Measurements from ENCODE around the gene PVALB.

Gene PVALB

GRCh38 chr22:36860821-36861659 is 44.2 kb upstream of the PVALB start, which contains the start of gene NCF4:
Gene NCF4, plus strand, starts transcription at chr22:36861006. Its CDS starts 166 bp downstream, at chr22:36861172.
- peak; percentile 96 for DNase-seq (ENCODE audit: low read depth)
- peak within 1 kb of the TSS; percentile 69 for H3K4me3 ChIP-seq (ENCODE audit: low read depth, low read length)
- TF ChIP-seq, protein P1, sequence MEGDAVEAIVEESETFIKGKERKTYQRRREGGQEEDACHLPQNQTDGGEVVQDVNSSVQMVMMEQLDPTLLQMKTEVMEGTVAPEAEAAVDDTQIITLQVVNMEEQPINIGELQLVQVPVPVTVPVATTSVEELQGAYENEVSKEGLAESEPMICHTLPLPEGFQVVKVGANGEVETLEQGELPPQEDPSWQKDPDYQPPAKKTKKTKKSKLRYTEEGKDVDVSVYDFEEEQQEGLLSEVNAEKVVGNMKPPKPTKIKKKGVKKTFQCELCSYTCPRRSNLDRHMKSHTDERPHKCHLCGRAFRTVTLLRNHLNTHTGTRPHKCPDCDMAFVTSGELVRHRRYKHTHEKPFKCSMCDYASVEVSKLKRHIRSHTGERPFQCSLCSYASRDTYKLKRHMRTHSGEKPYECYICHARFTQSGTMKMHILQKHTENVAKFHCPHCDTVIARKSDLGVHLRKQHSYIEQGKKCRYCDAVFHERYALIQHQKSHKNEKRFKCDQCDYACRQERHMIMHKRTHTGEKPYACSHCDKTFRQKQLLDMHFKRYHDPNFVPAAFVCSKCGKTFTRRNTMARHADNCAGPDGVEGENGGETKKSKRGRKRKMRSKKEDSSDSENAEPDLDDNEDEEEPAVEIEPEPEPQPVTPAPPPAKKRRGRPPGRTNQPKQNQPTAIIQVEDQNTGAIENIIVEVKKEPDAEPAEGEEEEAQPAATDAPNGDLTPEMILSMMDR (IDR thresholded peaks at IDR 0.05; ENCODE audit: insufficient read depth, low read depth, low read length, missing control alignments), result no peak

DNA sequence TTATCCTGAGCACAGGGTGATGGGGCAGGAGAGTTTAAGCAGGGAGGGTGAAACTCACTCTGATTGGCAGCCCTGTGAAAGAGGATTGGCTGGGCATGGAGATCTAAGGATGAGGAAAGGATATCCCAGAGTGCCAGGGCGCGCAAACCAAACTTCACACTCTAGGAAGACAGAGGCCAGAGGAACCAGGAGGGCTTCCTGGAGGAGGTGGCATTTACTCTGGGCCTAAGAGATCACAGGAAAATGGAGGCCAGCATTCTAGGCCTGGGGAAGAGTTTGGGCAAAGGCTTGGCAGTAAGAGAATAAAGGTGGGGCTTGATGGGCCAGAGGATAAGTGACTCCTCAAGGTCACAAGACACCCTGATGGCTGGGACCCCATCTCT is 43.6 kb upstream of the PVALB start:
- DNase-seq (ENCODE audit: low read depth), result no peak
- H3K4me3 ChIP-seq (ENCODE audit: low read depth, low read length), result peak overlapping the region; percentile 69
- TF ChIP-seq, protein P1 (IDR thresholded peaks at IDR 0.05; ENCODE audit: insufficient read depth, low read depth, low read length, missing control alignments), result no peak

DNA sequence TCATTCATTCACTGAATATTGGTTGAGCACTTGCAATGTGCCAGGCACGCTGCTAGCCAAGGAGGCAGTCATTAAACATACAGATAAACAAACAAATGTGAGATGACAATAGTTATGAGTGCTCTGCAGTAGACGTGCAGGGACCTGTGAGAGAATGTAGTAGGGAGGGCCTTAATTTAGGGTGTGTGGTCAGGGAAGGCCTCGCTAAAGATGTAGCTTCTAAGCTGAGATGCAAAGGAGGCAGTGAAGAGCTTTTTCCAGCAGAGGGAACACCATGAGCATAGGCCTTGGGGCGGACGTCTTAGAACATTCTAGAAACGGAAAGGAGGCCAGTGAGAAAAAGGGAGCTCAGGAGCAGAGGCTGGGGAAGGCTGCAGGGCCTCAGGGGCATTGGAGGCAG is 43.2 kb upstream of the PVALB start:
- peak overlapping the region; percentile 69; the same call in 1 of the 2 replicates for H3K4me3 ChIP-seq (ENCODE audit: low read depth, low read length)
- peak; percentile 34 for DNase-seq (ENCODE audit: low read depth)
- TF ChIP-seq, protein P1 (IDR thresholded peaks at IDR 0.05; ENCODE audit: insufficient read depth, low read depth, low read length, missing control alignments), result no peak

DNA sequence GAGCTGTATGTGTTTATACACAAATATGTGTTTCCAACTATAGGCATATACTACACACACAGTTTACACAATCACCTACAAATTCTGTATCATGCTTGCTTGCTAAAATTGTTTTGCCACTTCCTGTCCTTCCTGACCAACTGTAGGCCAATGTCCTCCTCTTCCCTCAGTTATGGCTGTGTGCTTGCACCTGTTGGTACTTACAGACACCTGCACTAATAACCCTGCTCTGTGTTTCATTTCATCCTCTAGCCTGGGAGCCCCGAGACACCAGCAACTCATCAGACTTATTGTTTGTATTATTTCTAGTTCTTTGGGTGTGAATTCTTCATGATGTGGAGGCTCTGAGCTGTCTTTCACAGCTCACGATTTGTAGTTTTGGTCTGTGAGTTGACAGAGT is 42.1 kb upstream of the PVALB start:
- DNase-seq (ENCODE audit: low read depth), result no peak
- H3K4me3 ChIP-seq (ENCODE audit: low read depth, low read length), result no peak overlapping the region
- TF ChIP-seq, protein P1 (IDR thresholded peaks at IDR 0.05; ENCODE audit: insufficient read depth, low read depth, low read length, missing control alignments), result no peak

DNA sequence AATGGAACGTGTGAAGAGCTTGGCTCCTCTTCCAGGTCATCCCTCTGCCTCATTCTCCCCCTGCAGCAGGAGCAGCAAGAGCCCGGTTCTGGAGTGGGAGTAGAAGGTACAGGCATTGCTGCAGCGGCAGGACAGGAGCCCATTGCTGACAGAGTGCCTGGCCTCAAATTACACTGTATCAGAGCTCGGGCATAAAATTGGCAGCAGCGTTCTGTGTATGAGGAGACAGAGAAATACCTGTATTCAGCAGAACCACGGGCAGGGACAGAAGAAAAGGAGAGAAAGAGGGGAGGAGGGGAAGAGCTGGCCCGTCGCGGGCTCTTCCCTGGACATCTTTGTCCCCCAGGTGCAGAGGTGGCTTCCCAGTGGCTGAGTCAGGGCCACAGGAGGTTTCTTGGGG is 41.3 kb upstream of the PVALB start:
- H3K4me3 ChIP-seq (ENCODE audit: low read depth, low read length), result no peak overlapping the region
- no peak for DNase-seq (ENCODE audit: low read depth)
- TF ChIP-seq, protein P1 (IDR thresholded peaks at IDR 0.05; ENCODE audit: insufficient read depth, low read depth, low read length, missing control alignments), result no peak

DNA sequence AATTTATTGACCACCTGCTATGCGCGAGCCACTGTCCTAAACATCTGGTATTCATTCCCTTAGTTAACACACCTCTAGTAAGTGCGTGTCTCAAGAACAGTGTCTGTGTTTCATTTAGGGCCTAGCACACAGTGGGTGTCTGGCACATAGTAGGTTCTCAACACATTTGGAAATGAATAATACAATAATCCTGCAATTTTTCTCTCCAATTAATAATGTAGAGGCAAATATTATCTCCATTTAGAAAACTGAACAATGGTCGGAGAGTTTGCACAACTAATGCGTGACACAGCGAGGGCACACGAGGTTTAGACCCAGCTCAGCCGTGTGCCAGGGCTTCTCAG is 39.9 kb upstream of the PVALB start:
- H3K4me3 ChIP-seq (ENCODE audit: low read depth, low read length), result no peak overlapping the region
- DNase-seq (ENCODE audit: low read depth), result no peak
- TF ChIP-seq, protein P1 (IDR thresholded peaks at IDR 0.05; ENCODE audit: insufficient read depth, low read depth, low read length, missing control alignments), result no peak
